Glomerular visceral epithelial cell (primary cell): Measurements from ENCODE around the gene SMIM22.

Experiments
- DNase-seq: peaks from one replicate; pipeline ENCODE4 v3.0.0-alpha.2; 2016; ENCODE audit errors: extremely low spot score

The SMIM22 gene

GRCh38 chr16:4814542-4815173 lies 19.5 kb downstream of the SMIM22 start:
- no peak for DNase-seq

GRCh38 chr16:4820652-4821051 lies 25.5 kb downstream of the SMIM22 start:
- no peak for DNase-seq

GRCh38 chr16:4825196-4825595 lies 30.0 kb downstream of the SMIM22 start:
- no peak for DNase-seq

GRCh38 chr16:4826526-4826925 lies 31.4 kb downstream of the SMIM22 start:
- DNase-seq = no peak

- DNase-seq = no peak
Measured at GRCh38 chr16:4826980-4827379, 31.8 kb downstream of the SMIM22 start.

- DNase-seq = no peak
Measured at GRCh38 chr16:4828567-4829321, 33.6 kb downstream of the SMIM22 start.

- no peak for DNase-seq
Measured at GRCh38 chr16:4830408-4830807, 35.2 kb downstream of the SMIM22 start.

- DNase-seq = no peak
Measured at GRCh38 chr16:4831616-4832015, 36.4 kb downstream of the SMIM22 start.

- no peak for DNase-seq
Measured at GRCh38 chr16:4832698-4833343, 37.7 kb downstream of the SMIM22 start.

GRCh38 chr16:4833584-4833983 lies 38.4 kb downstream of the SMIM22 start:
- DNase-seq = no peak

- no peak for DNase-seq
Measured at GRCh38 chr16:4836727-4837126, 41.6 kb downstream of the SMIM22 start.

GRCh38 chr16:4837733-4838501 lies 42.7 kb downstream of the SMIM22 start:
- DNase-seq = peak; percentile 12

- no peak for DNase-seq
Measured at GRCh38 chr16:4839942-4840341, 44.8 kb downstream of the SMIM22 start.

- no peak for DNase-seq
Measured at GRCh38 chr16:4840984-4841383, 45.8 kb downstream of the SMIM22 start.
